DOHH2 (cell line): Measurements from ENCODE around the gene ABCC11.

Experiments used
- H3F3A ChIP-seq: fragments of 200-600 bp; sonication (generic), shearing (Covaris generic); 2 replicates; pipeline ENCODE4 v1.6.0; 2016; ENCODE audit warnings: antibody characterized with exemption, mild to moderate bottlenecking; ENCODE audit not compliant: control insufficient read depth, insufficient read depth
- H3K27ac ChIP-seq: fragments of 200-600 bp; sonication (generic); 2 replicates; pipeline ENCODE4 v1.5.1; 2014; ENCODE audit warnings: low read depth, mild to moderate bottlenecking, low read length, moderate library complexity
- H3K27me3 ChIP-seq: fragments of 200-600 bp; sonication (generic); 2 replicates; pipeline ENCODE4 v1.6.1; 2014; ENCODE audit warnings: mild to moderate bottlenecking, low read length, mixed read lengths; ENCODE audit not compliant: control insufficient read depth
- H3K36me3 ChIP-seq: fragments of 200-600 bp; sonication (generic); 2 replicates; pipeline ENCODE4 v1.6.1; 2014; ENCODE audit warnings: mild to moderate bottlenecking, low read length, moderate library complexity, mixed read lengths; ENCODE audit not compliant: control insufficient read depth
- H3K4me1 ChIP-seq: fragments of 200-600 bp; sonication (generic); 2 replicates; pipeline ENCODE4 v1.6.1; 2014; ENCODE audit warnings: mild to moderate bottlenecking, low read length, mixed read lengths; ENCODE audit not compliant: control insufficient read depth
- H3K4me2 ChIP-seq: fragments of 200-600 bp; sonication (generic); 2 replicates; pipeline ENCODE4 v1.6.0; 2014; ENCODE audit warnings: mild to moderate bottlenecking, low read length, moderate library complexity
- H3K4me3 ChIP-seq: fragments of 200-600 bp; sonication (generic); 2 replicates; pipeline ENCODE4 v1.5.1; 2014; ENCODE audit warnings: mild to moderate bottlenecking, low read length, mixed read lengths
- H3K79me2 ChIP-seq: fragments of 200-600 bp; sonication (generic); 2 replicates; pipeline ENCODE4 v1.6.1; 2014; ENCODE audit warnings: mild to moderate bottlenecking, low read length, mixed read lengths; ENCODE audit not compliant: control insufficient read depth
- H3K9me2 ChIP-seq: fragments of 200-600 bp; sonication (generic); replicated peaks from 2 replicates; pipeline ENCODE4 v1.6.1; 2014; ENCODE audit warnings: mild to moderate bottlenecking, low read length, mixed read lengths; ENCODE audit not compliant: control insufficient read depth
- H3K9me3 ChIP-seq: fragments of 200-600 bp; sonication (generic); 2 replicates; pipeline ENCODE4 v1.6.1; 2014; ENCODE audit warnings: antibody characterized with exemption, low read length, mixed read lengths; ENCODE audit not compliant: control insufficient read depth, insufficient read depth
- H4K20me1 ChIP-seq: fragments of 200-600 bp; sonication (generic); 2 replicates; pipeline ENCODE4 v1.6.0; 2014; ENCODE audit warnings: low read depth, mild to moderate bottlenecking, antibody characterized with exemption, low read length, moderate library complexity; ENCODE audit not compliant: control insufficient read depth, insufficient read depth
- CTCF ChIP-seq: fragments of 200-600 bp; sonication (generic); IDR thresholded peaks from one replicate; pipeline ENCODE4 v1.5.1; 2014; ENCODE audit warnings: antibody characterized with exemption, mild to moderate bottlenecking, low read depth, low read length; ENCODE audit not compliant: poor library complexity, severe bottlenecking
- EZH2phosphoT487 ChIP-seq: fragments of 200-600 bp; sonication (generic); IDR thresholded peaks from 2 replicates; pipeline ENCODE4 v1.6.1; 2017; ENCODE audit warnings: borderline replicate concordance, mild to moderate bottlenecking, antibody characterized with exemption, low read length, moderate library complexity, mixed read lengths

The ABCC11 gene

DNA sequence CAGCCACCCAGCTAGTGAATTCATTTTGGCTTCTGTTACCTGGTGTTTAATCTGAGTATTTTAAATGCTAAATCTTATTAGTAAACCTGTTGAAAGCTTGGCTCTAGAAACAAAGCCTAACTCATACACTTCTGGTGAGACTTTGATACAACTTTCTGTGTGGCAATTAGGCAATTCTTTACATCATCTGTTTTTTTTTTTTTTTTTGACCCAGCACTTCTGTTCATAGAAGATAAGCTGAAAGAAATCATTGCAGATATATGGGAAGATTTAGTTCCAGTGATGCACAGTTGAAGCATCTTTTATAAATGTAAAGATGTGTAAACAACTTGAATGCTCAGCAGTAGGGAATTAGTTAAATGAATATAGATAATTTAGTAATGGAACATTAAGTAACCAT lies 21.7 kb upstream of the ABCC11 start:
- no peak overlapping the region for H3K27ac ChIP-seq
- no peaks in the 10 kb centered on the region for H4K20me1 ChIP-seq

DNA sequence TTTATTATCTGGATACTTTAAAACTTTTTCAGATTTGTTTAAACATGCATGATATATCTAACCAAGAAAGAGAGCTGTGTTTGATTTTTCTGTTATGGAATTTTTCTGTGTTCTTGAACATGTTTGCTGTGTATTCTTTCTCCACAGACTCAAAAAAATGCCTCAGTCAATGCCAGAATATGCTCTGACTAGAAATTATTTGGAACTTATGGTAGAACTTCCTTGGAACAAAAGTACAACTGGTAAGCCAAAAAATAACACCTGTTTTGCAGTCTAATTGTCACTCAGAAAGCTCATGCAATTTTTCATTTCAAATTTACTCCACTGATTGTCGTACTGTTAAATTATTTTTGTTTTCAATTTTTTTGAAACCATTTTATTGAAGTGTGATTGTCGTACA lies 15.3 kb upstream of the ABCC11 start:
- Histone ChIP-seq H3K9me3 (0 out of 2 replicates have a peak, but pooled peaks cover 5% of the 10 kb centered on the region), H3K4me1 (no peaks in the 10 kb centered on the region), H3K4me2 (no peak overlapping the region), H3K36me3 (peaks cover 56% of the 10 kb centered on the region), H3K27ac (no peak overlapping the region), H3K79me2 (no peaks in the 10 kb centered on the region), H3K27me3 (no peaks in the 10 kb centered on the region), H3K4me3 (no peak overlapping the region), H4K20me1 (no peaks in the 10 kb centered on the region), H3K9me2 (no peaks in the 10 kb centered on the region), H3F3A (no peaks in the 10 kb centered on the region)
- TF ChIP-seq CTCF (no peak), EZH2phosphoT487 (no peak)

More for the DNA sequence above, 21.7 kb upstream of the ABCC11 start:
- Histone ChIP-seq H3K9me3 (no peaks in the 10 kb centered on the region), H3K79me2 (no peaks in the 10 kb centered on the region), H3K27me3 (no peaks in the 10 kb centered on the region), H3F3A (no peaks in the 10 kb centered on the region; the same call in 1 of the 2 replicates), H3K36me3 (peaks cover 34% of the 10 kb centered on the region), H3K4me1 (no peaks in the 10 kb centered on the region), H3K9me2 (no peaks in the 10 kb centered on the region), H3K4me2 (no peak overlapping the region), H3K4me3 (no peak overlapping the region)
- TF ChIP-seq CTCF (no peak), EZH2phosphoT487 (no peak)

GRCh38 chr16:48261569-48261968 lies 14.2 kb upstream of the ABCC11 start:
- no peak overlapping the region for H3K4me3 ChIP-seq
- no peaks in the 10 kb centered on the region for H3K79me2 ChIP-seq
- no peak overlapping the region for H3K4me2 ChIP-seq
- no peaks in the 10 kb centered on the region for H3K4me1 ChIP-seq
- TF ChIP-seq EZH2phosphoT487, result no peak
- no peak for TF ChIP-seq CTCF
- H3K9me2 ChIP-seq, result no peaks in the 10 kb centered on the region
- peaks cover 59% of the 10 kb centered on the region for H3K36me3 ChIP-seq
- no peaks in the 10 kb centered on the region for H3K27me3 ChIP-seq
- H3K9me3 ChIP-seq, result 0 out of 2 replicates have a peak, but pooled peaks cover 5% of the 10 kb centered on the region
- no peak overlapping the region for H3K27ac ChIP-seq
- H3F3A ChIP-seq, result no peaks in the 10 kb centered on the region
- H4K20me1 ChIP-seq, result no peaks in the 10 kb centered on the region
